ENCODE results near the gene SIN3A. TPM values are rescaled to one million over a fixed set of nuclear protein-coding genes. Genes with fewer than 3 reads are reported as not detected.

Gene SIN3A
- total and polyA plus RNA-seq, 2 of the 8 experiments (the other 6 are each of a cell fraction or from before 2014, with no cell fraction given): 69.5 to 109 TPM

GRCh38 chr15:75420698-75421097 is 30.8 kb downstream of the SIN3A start:
- H3K4me3 ChIP-seq (ENCODE audit: extremely low read depth in 1 of 4, insufficient read depth in 2 of 4, low read depth in 3 of 4, low read length in 4 of 4): no peak overlapping the region
- H3K14ac ChIP-seq (ENCODE audit: insufficient read length): no peak overlapping the region
- H3K56ac ChIP-seq (replicated peaks; ENCODE audit: insufficient read length, low read depth, low read length): no peak overlapping the region
- H2BK20ac ChIP-seq (ENCODE audit: low read length): no peak overlapping the region
- TF ChIP-seq POLR2AphosphoS5 (IDR thresholded peaks at IDR 0.05; ENCODE audit: low read depth, low read length) (no peak), ATF2 (IDR thresholded peaks at IDR 0.05; ENCODE audit: low read length) (no peak), KDM5A (IDR thresholded peaks at IDR 0.05; ENCODE audit: low read length) (no peak), SRF (IDR thresholded peaks at IDR 0.05; ENCODE audit: low read depth, low read length) (no peak), MAFK (IDR thresholded peaks at IDR 0.05; ENCODE audit: low read depth, low read length) (no peak), FOSL1 (IDR thresholded peaks at IDR 0.05; ENCODE audit: insufficient read depth, low read depth, low read length) (no peak), SP4 (IDR thresholded peaks at IDR 0.05; ENCODE audit: low read length) (no peak), SUZ12 (IDR thresholded peaks at IDR 0.05; ENCODE audit: low read length) (no peak), KDM4A (IDR thresholded peaks at IDR 0.05; ENCODE audit: low read depth, low read length, severe bottlenecking) (no peak), KDM1A (IDR thresholded peaks at IDR 0.05; ENCODE audit: borderline replicate concordance, low read length) (no peak), CBX8 (IDR thresholded peaks at IDR 0.05; ENCODE audit: borderline replicate concordance, low read depth, low read length) (no peak)
- no peak overlapping the region for H3K4me2 ChIP-seq (ENCODE audit: insufficient read depth in 1 of 2, low read depth in 2 of 2, low read length in 2 of 2)
- H3K27ac ChIP-seq (ENCODE audit: low read depth, low read length): no peak overlapping the region
- no peak overlapping the region for H2BK12ac ChIP-seq (ENCODE audit: low read depth, low read length)
- H3K79me2 ChIP-seq (ENCODE audit: control insufficient read depth in 1 of 2, insufficient read depth in 2 of 2, low read length in 2 of 2): peaks cover 0 to 9% of the 10 kb centered on the region in 2 experiments; a peak in 1 of 4 replicates
- H3K4me1 ChIP-seq (replicated peaks in 1 of 4; ENCODE audit: control insufficient read depth in 3 of 4, insufficient read depth in 4 of 4, low read length in 3 of 4): no peaks in the 10 kb centered on the region
- H3K23ac ChIP-seq (ENCODE audit: insufficient read length): no peak overlapping the region
- no peaks in the 10 kb centered on the region for H3K23me2 ChIP-seq (ENCODE audit: low read depth, low read length)
- no peak overlapping the region for H3K9ac ChIP-seq (replicated peaks in 1 of 4; ENCODE audit: extremely low read depth in 1 of 4, low read depth in 3 of 4, low read length in 3 of 4)
- no peak overlapping the region for H3K4ac ChIP-seq (replicated peaks; ENCODE audit: insufficient read length, low read depth, low read length)
- H4K20me1 ChIP-seq (replicated peaks in 1 of 2; ENCODE audit: control insufficient read depth in 1 of 2, insufficient read depth in 2 of 2, low read length in 2 of 2): peaks cover 3 to 6% of the 10 kb centered on the region in 2 experiments
- H3K18ac ChIP-seq (ENCODE audit: extremely low read depth, low read length): no peak overlapping the region
- no peaks in the 10 kb centered on the region for H3K9me3 ChIP-seq (ENCODE audit: insufficient read depth in 2 of 2, low read depth in 1 of 2, low read length in 1 of 2)
- DNase-seq (ENCODE audit: low read depth in 1 of 2, low spot score in 2 of 2) (no peak), FAIRE-seq (no peak)
- no peak overlapping the region for H2BK120ac ChIP-seq (replicated peaks; ENCODE audit: low read depth, low read length)
- POLR2A ChIA-PET (ENCODE audit: partially characterized antibody): interaction anchor here (0.9 to 1.6 kb wide), 2 partner anchors 53 to 335 kb away, joined by 3 to 6 read pairs; partner anchors contain the start of gene MAN2C1
- H2BK5ac ChIP-seq (ENCODE audit: low read depth, low read length): no peak overlapping the region
- H2AFZ ChIP-seq (ENCODE audit: low read length): no peak overlapping the region
- no peak overlapping the region for H2BK15ac ChIP-seq (ENCODE audit: low read length)
- CTCF ChIA-PET (ENCODE audit: partially characterized antibody): no interaction called here
- H3K36me3 ChIP-seq (ENCODE audit: control insufficient read depth in 2 of 4, insufficient read depth in 4 of 4, low read length in 3 of 4): peaks cover 12 to 47% (median 21%) of the 10 kb centered on the region in 4 experiments; a peak in 7 of 8 replicates
- no peaks in the 10 kb centered on the region for H3K27me3 ChIP-seq (replicated peaks in 1 of 4; ENCODE audit: control insufficient read depth in 3 of 4, extremely low read depth in 1 of 4, insufficient read depth in 3 of 4, low read length in 3 of 4)
- H3K79me1 ChIP-seq (ENCODE audit: low read depth, low read length): no peaks in the 10 kb centered on the region; the same call in 1 of the 2 replicates
- no peak overlapping the region for H4K5ac ChIP-seq (ENCODE audit: insufficient read length, low read depth, low read length)
- H2AK5ac ChIP-seq (ENCODE audit: low read depth, low read length): no peak overlapping the region
- no peak overlapping the region for H4K8ac ChIP-seq (ENCODE audit: extremely low read depth, insufficient read depth, low read length)
- H4K91ac ChIP-seq (replicated peaks; ENCODE audit: insufficient read length, low read length): no peak overlapping the region

All from H1 (cell line).